PC-3 (cell line): Measurements from ENCODE around the gene TMEM256. TPM values are rescaled to one million over a fixed set of nuclear protein-coding genes. Genes with fewer than 3 reads are reported as not detected.

Experiments
- ATAC-seq: fragments of 200-7000 bp; cut with Tn5 transposase; 2 replicates; pipeline ENCODE4 v1.9.1; 2020; ENCODE audit warnings: mild to moderate bottlenecking, moderate library complexity
- BruUV-seq: library from RNA; stranded (reverse); fragments of 400-500 nt; replicated peaks from 2 replicates; lab custom pipeline; 2021; lab: Mats Ljungman, UMichigan
- CTCF ChIA-PET: fragments of 300-600 bp; sonication (Branson Sonifier 250); formaldehyde crosslinking; loops from one replicate; lab custom pipeline; 2022; ENCODE audit warnings: antibody characterized with exemption; lab: Charles Lee
- POLR2A ChIA-PET: fragments of 300-600 bp; sonication (Branson Sonifier 250); formaldehyde crosslinking; loops from one replicate; lab custom pipeline; 2022; ENCODE audit warnings: antibody characterized with exemption; ENCODE audit not compliant: unreplicated experiment; lab: Charles Lee
- DNase-seq: peaks from one replicate; pipeline ENCODE4 v3.0.0-alpha.2; 2015
- H2AFZ ChIP-seq: fragments of 300-600 bp; sonication (generic); 2 replicates; pipeline ENCODE4 v1.6.0; 2016; ENCODE audit warnings: antibody characterized with exemption, low read length
- H3F3A ChIP-seq: fragments of 300-600 bp; sonication (generic); one replicate; pipeline ENCODE4 v1.6.0; 2017; ENCODE audit warnings: antibody characterized with exemption, low read length, control low read depth, mild to moderate bottlenecking; ENCODE audit not compliant: unreplicated experiment
- H3K27ac ChIP-seq: fragments of 300-600 bp; sonication (generic); 2 replicates; pipeline ENCODE4 v1.5.1; 2016; ENCODE audit warnings: mild to moderate bottlenecking, low read length
- H3K27me3 ChIP-seq: fragments of 300-600 bp; sonication (generic); 2 replicates; pipeline ENCODE4 v1.6.1; 2016; ENCODE audit warnings: low read length, mixed read lengths
- H3K36me3 ChIP-seq: fragments of 300-600 bp; sonication (generic); 2 replicates; pipeline ENCODE4 v1.6.1; 2016; ENCODE audit warnings: low read depth, mixed run types, low read length, mixed read lengths
- H3K4me1 ChIP-seq: fragments of 300-600 bp; sonication (generic); 2 replicates; pipeline ENCODE4 v1.5.1; 2016; ENCODE audit warnings: low read length; ENCODE audit not compliant: insufficient read depth
- H3K4me2 ChIP-seq: fragments of 300-600 bp; sonication (generic); 2 replicates; pipeline ENCODE4 v1.6.0; 2016; ENCODE audit warnings: low read length
- H3K4me3 ChIP-seq: fragments of 300-600 bp; sonication (generic); 2 replicates; pipeline ENCODE4 v1.5.1; 2016; ENCODE audit warnings: mild to moderate bottlenecking, low read length, mixed read lengths
- H3K79me2 ChIP-seq: fragments of 300-600 bp; sonication (generic); 2 replicates; pipeline ENCODE4 v1.6.1; 2017; ENCODE audit warnings: low read length, mixed read lengths
- H3K9ac ChIP-seq: fragments of 300-600 bp; sonication (generic); 2 replicates; pipeline ENCODE4 v1.6.0; 2016; ENCODE audit warnings: mild to moderate bottlenecking, low read length
- H3K9me2 ChIP-seq: fragments of 300-600 bp; sonication (generic); replicated peaks from 2 replicates; pipeline ENCODE4 v1.6.1; 2016; ENCODE audit warnings: mixed run types, low read length, mixed read lengths
- H3K9me3 ChIP-seq: fragments of 300-600 bp; sonication (generic); 2 replicates; pipeline ENCODE4 v1.6.1; 2016; ENCODE audit warnings: low read length, mixed read lengths
- H4K20me1 ChIP-seq: fragments of 300-600 bp; sonication (generic); 2 replicates; pipeline ENCODE4 v1.6.1; 2016; ENCODE audit warnings: low read length, mixed read lengths
- CTCF ChIP-seq: fragments of 300-600 bp; sonication (generic); conservative IDR thresholded peaks from 2 replicates; pipeline ENCODE4 v1.5.1; 2017; ENCODE audit warnings: antibody characterized with exemption, low read depth, mild to moderate bottlenecking, low read length
- EZH2 ChIP-seq: fragments of 300-600 bp; sonication (generic); IDR thresholded peaks from one replicate; pipeline ENCODE4 v1.6.1; 2017; ENCODE audit warnings: antibody characterized with exemption, mild to moderate bottlenecking, low read length; ENCODE audit not compliant: unreplicated experiment
- EZH2phosphoT487 ChIP-seq: fragments of 300-600 bp; sonication (generic); IDR thresholded peaks from 2 replicates; pipeline ENCODE4 v1.6.1; 2018; ENCODE audit warnings: mild to moderate bottlenecking, antibody characterized with exemption, low read length, borderline replicate concordance
- intact Hi-C: fragments of 100-400 bp; cut with micrococcal nuclease; formaldehyde crosslinking; loops from 2 replicates; pipeline ENCODE4 v1.9.0; 2023
- total RNA-seq: library from RNA; depleted of rRNA; stranded (reverse); fragments of >200 nt; gene quantifications from 2 replicates; pipeline ENCODE4 v1.2.3, GENCODE V29; 2014

TMEM256 gene
- total RNA-seq, 1 experiment from 2014 or later = 82.4 TPM

GRCh38 chr17:7445619-7445968 is 41.7 kb upstream of the TMEM256 start:
- Histone ChIP-seq H2AFZ (no peak overlapping the region), H3K4me2 (no peak overlapping the region), H3K9ac (no peak overlapping the region), H3K4me3 (no peak overlapping the region), H3K27ac (no peak overlapping the region), H3K9me2 (no peaks in the 10 kb centered on the region), H3K27me3 (no peaks in the 10 kb centered on the region), H3K9me3 (no peaks in the 10 kb centered on the region), H3K4me1 (no peaks in the 10 kb centered on the region), H4K20me1 (no peaks in the 10 kb centered on the region), H3K36me3 (no peaks in the 10 kb centered on the region), H3F3A (no peaks in the 10 kb centered on the region), H3K79me2 (no peaks in the 10 kb centered on the region)
- no TSS peak for BruUV-seq
- intact Hi-C loops = no loop called here
- ATAC-seq (no peak), DNase-seq (no peak)
- POLR2A ChIA-PET = no interaction called here
- CTCF ChIA-PET = no interaction called here
- TF ChIP-seq EZH2 (no peak), CTCF (no peak), EZH2phosphoT487 (no peak)

- H3K4me2 ChIP-seq = no peak within 1 kb of the TSS
- no peak within 1 kb of the TSS for H2AFZ ChIP-seq
- H3K79me2 ChIP-seq = no peaks in the 10 kb centered on the region
- H3K36me3 ChIP-seq = no peaks in the 10 kb centered on the region
- CTCF ChIA-PET = no interaction called here
- no peak for DNase-seq
- no peak within 1 kb of the TSS for H3K27ac ChIP-seq
- no peaks in the 10 kb centered on the region for H3K9me2 ChIP-seq
- TF ChIP-seq EZH2phosphoT487 = no peak
- TF ChIP-seq EZH2 = no peak
- TF ChIP-seq CTCF = no peak
- no peaks in the 10 kb centered on the region for H3K9me3 ChIP-seq
- no peak within 1 kb of the TSS for H3K9ac ChIP-seq
- no peak within 1 kb of the TSS for H3K4me3 ChIP-seq
- intact Hi-C loops = no loop called here
- H3F3A ChIP-seq = no peaks in the 10 kb centered on the region
- no TSS peak for BruUV-seq
- H4K20me1 ChIP-seq = no peaks in the 10 kb centered on the region
- no peak for ATAC-seq
- no peaks in the 10 kb centered on the region for H3K27me3 ChIP-seq
- POLR2A ChIA-PET = no interaction called here
- H3K4me1 ChIP-seq = no peaks in the 10 kb centered on the region
Measured at GRCh38 chr17:7444682-7445618, 41.1 kb upstream of the TMEM256 start, which contains the start of gene CHRNB1. CHRNB1 (plus strand) TSS chr17:7445061; CDS start chr17:7445128, 67 bp downstream.
